Measurements from ENCODE around the gene OTOF. TPM values are rescaled to one million over a fixed set of nuclear protein-coding genes. Genes with fewer than 3 reads are reported as not detected.

OTOF gene
- total RNA-seq, 1 experiment from 2014 or later: not detected

- CTCF ChIA-PET: no interaction called here
- POLR2A ChIA-PET (ENCODE audit: low non-redundant PET): no interaction called here
Observed at GRCh38 chr2:26444236-26444635, 33.7 kb downstream of the OTOF start.

GRCh38 chr2:26442707-26443106, 35.2 kb downstream of the OTOF start:
- Histone ChIP-seq H3K4me1 (ENCODE audit: insufficient read depth, low read length, poor library complexity, severe bottlenecking) (no peaks in the 10 kb centered on the region), H3K27me3 (replicated peaks; ENCODE audit: insufficient read depth, low read depth, low read length, poor library complexity) (no peaks in the 10 kb centered on the region), H3K36me3 (ENCODE audit: insufficient read depth, low read length, poor library complexity, severe bottlenecking) (no peaks in the 10 kb centered on the region), H3K4me3 (ENCODE audit: low read depth, low read length, poor library complexity, severe bottlenecking) (no peak overlapping the region), H3K27ac (ENCODE audit: low read depth, low read length, poor library complexity, severe bottlenecking) (no peak overlapping the region), H3K9me3 (ENCODE audit: low read depth, low read length, poor library complexity, severe bottlenecking) (no peaks in the 10 kb centered on the region)
- BruUV-seq (replicated peaks): no TSS peak
- POLR2A ChIA-PET (ENCODE audit: low non-redundant PET): no interaction called here
- CTCF ChIA-PET: no interaction called here
- TF ChIP-seq, protein P1, sequence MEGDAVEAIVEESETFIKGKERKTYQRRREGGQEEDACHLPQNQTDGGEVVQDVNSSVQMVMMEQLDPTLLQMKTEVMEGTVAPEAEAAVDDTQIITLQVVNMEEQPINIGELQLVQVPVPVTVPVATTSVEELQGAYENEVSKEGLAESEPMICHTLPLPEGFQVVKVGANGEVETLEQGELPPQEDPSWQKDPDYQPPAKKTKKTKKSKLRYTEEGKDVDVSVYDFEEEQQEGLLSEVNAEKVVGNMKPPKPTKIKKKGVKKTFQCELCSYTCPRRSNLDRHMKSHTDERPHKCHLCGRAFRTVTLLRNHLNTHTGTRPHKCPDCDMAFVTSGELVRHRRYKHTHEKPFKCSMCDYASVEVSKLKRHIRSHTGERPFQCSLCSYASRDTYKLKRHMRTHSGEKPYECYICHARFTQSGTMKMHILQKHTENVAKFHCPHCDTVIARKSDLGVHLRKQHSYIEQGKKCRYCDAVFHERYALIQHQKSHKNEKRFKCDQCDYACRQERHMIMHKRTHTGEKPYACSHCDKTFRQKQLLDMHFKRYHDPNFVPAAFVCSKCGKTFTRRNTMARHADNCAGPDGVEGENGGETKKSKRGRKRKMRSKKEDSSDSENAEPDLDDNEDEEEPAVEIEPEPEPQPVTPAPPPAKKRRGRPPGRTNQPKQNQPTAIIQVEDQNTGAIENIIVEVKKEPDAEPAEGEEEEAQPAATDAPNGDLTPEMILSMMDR (conservative IDR thresholded peaks at IDR 0.05; ENCODE audit: low read depth, low read length): no peak
- intact Hi-C loops (cut with micrococcal nuclease; ENCODE audit: unreplicated experiment): no loop called here
- DNase-seq (ENCODE audit: low spot score): no peak

More at GRCh38 chr2:26444236-26444635, 33.7 kb downstream of the OTOF start:
- H3K4me3 ChIP-seq (ENCODE audit: low read depth, low read length, poor library complexity, severe bottlenecking): no peak overlapping the region
- intact Hi-C loops (cut with micrococcal nuclease; ENCODE audit: unreplicated experiment): no loop called here
- no peak for TF ChIP-seq EZH2 (IDR thresholded peaks at IDR 0.05; ENCODE audit: borderline replicate concordance, low read depth, low read length, poor library complexity, severe bottlenecking)
- TF ChIP-seq, protein P1 (conservative IDR thresholded peaks at IDR 0.05; ENCODE audit: low read depth, low read length): no peak
- H3K9me3 ChIP-seq (ENCODE audit: low read depth, low read length, poor library complexity, severe bottlenecking): no peaks in the 10 kb centered on the region
- no TSS peak for BruUV-seq (replicated peaks)
- no peaks in the 10 kb centered on the region for H3K27me3 ChIP-seq (replicated peaks; ENCODE audit: insufficient read depth, low read depth, low read length, poor library complexity)
- H3K27ac ChIP-seq (ENCODE audit: low read depth, low read length, poor library complexity, severe bottlenecking): no peak overlapping the region
- H3K4me1 ChIP-seq (ENCODE audit: insufficient read depth, low read length, poor library complexity, severe bottlenecking): no peaks in the 10 kb centered on the region
- no peaks in the 10 kb centered on the region for H3K36me3 ChIP-seq (ENCODE audit: insufficient read depth, low read length, poor library complexity, severe bottlenecking)
- DNase-seq (ENCODE audit: low spot score): no peak

DNA sequence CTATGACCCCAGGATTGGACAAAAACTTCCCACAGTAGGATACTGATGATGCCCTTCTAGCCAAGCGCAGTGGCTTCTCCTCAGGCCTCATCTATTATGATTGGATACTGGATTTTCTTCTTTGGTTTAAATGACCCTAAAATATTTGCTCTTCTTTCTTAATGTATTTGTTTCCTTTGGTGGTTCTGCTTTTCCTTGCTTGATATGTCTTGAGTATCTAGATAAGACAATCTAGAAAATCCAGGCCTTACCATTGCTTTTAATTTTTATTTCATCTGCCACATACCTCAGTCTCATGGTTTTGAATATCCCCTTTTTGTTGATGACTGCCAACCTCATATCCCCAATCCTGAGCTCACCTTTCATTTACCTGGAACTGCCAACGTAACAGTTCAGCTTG, 35.6 kb downstream of the OTOF start:
- TF ChIP-seq, protein P1 (conservative IDR thresholded peaks at IDR 0.05; ENCODE audit: low read depth, low read length): no peak
- TF ChIP-seq EZH2 (IDR thresholded peaks at IDR 0.05; ENCODE audit: borderline replicate concordance, low read depth, low read length, poor library complexity, severe bottlenecking): no peak
- no TSS peak for BruUV-seq (replicated peaks)
- intact Hi-C loops (cut with micrococcal nuclease; ENCODE audit: unreplicated experiment): no loop called here
- Histone ChIP-seq H3K36me3 (ENCODE audit: insufficient read depth, low read length, poor library complexity, severe bottlenecking) (no peaks in the 10 kb centered on the region), H3K4me3 (ENCODE audit: low read depth, low read length, poor library complexity, severe bottlenecking) (no peak overlapping the region), H3K9me3 (ENCODE audit: low read depth, low read length, poor library complexity, severe bottlenecking) (no peaks in the 10 kb centered on the region), H3K27ac (ENCODE audit: low read depth, low read length, poor library complexity, severe bottlenecking) (no peak overlapping the region), H3K27me3 (replicated peaks; ENCODE audit: insufficient read depth, low read depth, low read length, poor library complexity) (no peaks in the 10 kb centered on the region), H3K4me1 (ENCODE audit: insufficient read depth, low read length, poor library complexity, severe bottlenecking) (no peaks in the 10 kb centered on the region)
- no peak for DNase-seq (ENCODE audit: low spot score)
- CTCF ChIA-PET: no interaction called here
- POLR2A ChIA-PET (ENCODE audit: low non-redundant PET): no interaction called here

Measured in A673 (cell line).